Measurements from ENCODE around the gene ZAP70.
"Not testable (repeated sequence)": the region's sequence is repeated elsewhere in the genome, so short reads cannot be mapped to it uniquely, and the experiment has no call there.

Gene ZAP70

DNA sequence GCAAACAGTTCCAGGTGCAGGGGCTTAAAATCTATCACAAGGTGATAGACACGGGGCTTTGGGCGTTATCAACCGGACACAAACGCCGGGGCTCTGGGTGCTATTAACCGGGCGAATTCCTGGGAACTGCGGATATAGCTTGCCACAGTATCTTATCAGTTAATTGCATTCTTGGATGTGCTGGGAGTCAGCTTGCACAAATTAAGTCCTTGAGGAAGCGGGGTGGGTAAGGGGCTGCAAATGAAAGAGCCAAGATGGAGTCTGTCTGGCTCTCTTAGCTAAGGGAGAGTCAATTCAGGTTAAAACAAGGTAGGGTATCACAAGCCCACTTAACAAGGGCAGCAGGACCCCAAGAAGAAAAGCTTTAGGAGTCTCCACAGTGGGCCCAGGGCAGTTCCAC lies 1.2 kb upstream of the ZAP70 start:
- not testable (repeated sequence) for H3K36me3 ChIP-seq (ENCODE audit: insufficient read depth, low read length); H3K9me3 ChIP-seq (ENCODE audit: low read length); H3K4me3 ChIP-seq (ENCODE audit: low read depth in 1 of 2, low read length in 2 of 2); H3K9ac ChIP-seq (ENCODE audit: low read length); H3K27ac ChIP-seq (ENCODE audit: low read depth, low read length); H3K4me1 ChIP-seq (ENCODE audit: insufficient read depth, low read length); H3K27me3 ChIP-seq (ENCODE audit: control insufficient read depth in 1 of 2, insufficient read depth in 2 of 2, low read length in 2 of 2)

- H3K27me3 ChIP-seq (ENCODE audit: control insufficient read depth in 1 of 2, insufficient read depth in 2 of 2, low read length in 2 of 2) = no peaks in the 10 kb centered on the region
- no peak overlapping the region for H3K9ac ChIP-seq (ENCODE audit: low read length)
- H3K4me1 ChIP-seq (ENCODE audit: insufficient read depth, low read length) = no peaks in the 10 kb centered on the region
- no peak overlapping the region for H3K27ac ChIP-seq (ENCODE audit: low read depth, low read length)
- no peaks in the 10 kb centered on the region for H3K36me3 ChIP-seq (ENCODE audit: insufficient read depth, low read length)
- no peak overlapping the region for H3K4me3 ChIP-seq (ENCODE audit: low read depth in 1 of 2, low read length in 2 of 2)
- H3K9me3 ChIP-seq (ENCODE audit: low read length) = no peaks in the 10 kb centered on the region
Observed at GRCh38 chr2:97712693-97713295, 582 bp upstream of the ZAP70 start.

GRCh38 chr2:97714084-97714949 lies 941 bp downstream of the ZAP70 start:
- H3K27ac ChIP-seq (ENCODE audit: low read depth, low read length) = no peak overlapping the region
- H3K9ac ChIP-seq (ENCODE audit: low read length) = no peak overlapping the region

GRCh38 chr2:97714950-97715652 lies 1.7 kb downstream of the ZAP70 start:
- Histone ChIP-seq H3K9ac (ENCODE audit: low read length) (no peak overlapping the region), H3K9me3 (ENCODE audit: low read length) (no peaks in the 10 kb centered on the region), H3K27me3 (ENCODE audit: control insufficient read depth in 1 of 2, insufficient read depth in 2 of 2, low read length in 2 of 2) (no peaks in the 10 kb centered on the region), H3K4me3 (ENCODE audit: low read depth in 1 of 2, low read length in 2 of 2) (no peak overlapping the region), H3K36me3 (ENCODE audit: insufficient read depth, low read length) (no peaks in the 10 kb centered on the region), H3K27ac (ENCODE audit: low read depth, low read length) (no peak overlapping the region), H3K4me1 (ENCODE audit: insufficient read depth, low read length) (no peaks in the 10 kb centered on the region)

More at GRCh38 chr2:97714084-97714949, 941 bp downstream of the ZAP70 start:
- Histone ChIP-seq H3K9me3 (ENCODE audit: low read length) (no peaks in the 10 kb centered on the region), H3K4me3 (ENCODE audit: low read depth in 1 of 2, low read length in 2 of 2) (no peak overlapping the region), H3K36me3 (ENCODE audit: insufficient read depth, low read length) (no peaks in the 10 kb centered on the region), H3K27me3 (ENCODE audit: control insufficient read depth in 1 of 2, insufficient read depth in 2 of 2, low read length in 2 of 2) (no peaks in the 10 kb centered on the region), H3K4me1 (ENCODE audit: insufficient read depth, low read length) (no peaks in the 10 kb centered on the region)

DNA sequence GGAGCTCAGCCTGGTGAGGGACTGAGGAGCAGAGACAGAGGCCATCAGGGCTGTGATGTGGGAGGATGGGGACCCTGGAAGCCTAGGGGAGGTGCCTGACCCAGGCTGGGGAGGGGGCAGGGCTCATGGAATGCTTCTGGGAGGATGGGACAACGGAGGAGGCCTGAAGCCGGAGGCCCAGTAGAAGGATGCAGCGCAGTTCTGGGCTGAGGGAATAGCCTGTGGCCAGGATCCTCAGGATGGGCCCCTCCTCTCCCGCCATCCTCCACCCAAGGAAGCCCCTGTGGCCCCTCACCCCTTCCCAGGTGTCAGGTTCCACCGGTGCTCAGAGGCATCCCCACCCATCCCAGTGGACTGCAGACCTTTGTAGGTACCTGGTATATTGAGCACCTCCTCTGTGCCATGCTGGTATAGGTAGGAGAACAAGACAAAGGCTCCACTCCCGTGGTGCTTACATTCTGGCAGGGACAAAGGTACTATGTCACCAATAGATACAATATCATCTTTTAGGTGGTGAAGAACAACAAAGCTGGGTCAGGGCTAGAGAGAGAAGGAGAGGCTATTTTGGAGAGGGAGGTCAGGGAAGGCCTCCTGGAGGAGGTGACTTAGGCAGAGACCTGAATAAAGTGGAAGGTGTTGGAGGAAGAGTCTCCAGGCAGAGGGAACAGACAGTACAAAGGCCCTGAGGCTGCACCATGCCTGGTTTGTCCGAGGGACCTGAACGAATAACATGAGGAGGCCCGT lies 2.7 kb downstream of the ZAP70 start:
- Histone ChIP-seq H3K9me3 (ENCODE audit: low read length) (no peaks in the 10 kb centered on the region), H3K27me3 (ENCODE audit: control insufficient read depth in 1 of 2, insufficient read depth in 2 of 2, low read length in 2 of 2) (no peaks in the 10 kb centered on the region), H3K36me3 (ENCODE audit: insufficient read depth, low read length) (no peaks in the 10 kb centered on the region), H3K4me1 (ENCODE audit: insufficient read depth, low read length) (no peaks in the 10 kb centered on the region), H3K4me3 (ENCODE audit: low read depth in 1 of 2, low read length in 2 of 2) (no peak overlapping the region), H3K9ac (ENCODE audit: low read length) (no peak overlapping the region), H3K27ac (ENCODE audit: low read depth, low read length) (no peak overlapping the region)

GRCh38 chr2:97716695-97717612 lies 3.6 kb downstream of the ZAP70 start:
- no peaks in the 10 kb centered on the region for H3K4me1 ChIP-seq (ENCODE audit: insufficient read depth, low read length)
- no peaks in the 10 kb centered on the region for H3K27me3 ChIP-seq (ENCODE audit: control insufficient read depth in 1 of 2, insufficient read depth in 2 of 2, low read length in 2 of 2)
- no peak overlapping the region for H3K9ac ChIP-seq (ENCODE audit: low read length)
- no peak overlapping the region for H3K27ac ChIP-seq (ENCODE audit: low read depth, low read length)
- H3K36me3 ChIP-seq (ENCODE audit: insufficient read depth, low read length) = no peaks in the 10 kb centered on the region
- H3K9me3 ChIP-seq (ENCODE audit: low read length) = no peaks in the 10 kb centered on the region
- H3K4me3 ChIP-seq (ENCODE audit: low read depth in 1 of 2, low read length in 2 of 2) = no peak overlapping the region

DNA sequence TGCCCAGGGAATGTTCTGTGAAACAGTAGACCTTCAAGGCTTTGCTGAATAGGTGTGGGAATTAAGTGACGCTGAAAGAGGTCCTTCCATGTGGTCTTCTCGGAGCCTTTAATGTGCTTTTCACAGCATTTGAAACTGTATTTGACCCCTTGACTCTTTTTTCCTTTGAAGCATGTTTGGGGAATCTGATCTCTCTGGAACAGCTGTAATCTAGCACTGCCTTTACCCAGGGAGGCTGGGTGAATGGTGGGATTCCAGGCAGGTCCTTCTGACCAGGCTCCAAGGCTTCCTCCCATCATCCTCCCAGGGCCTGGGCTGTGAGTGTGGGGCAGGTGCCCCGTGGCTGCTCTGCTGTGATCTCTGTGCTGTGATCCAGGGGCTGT lies 4.2 kb downstream of the ZAP70 start:
- no peak overlapping the region for H3K9ac ChIP-seq (ENCODE audit: low read length)
- H3K9me3 ChIP-seq (ENCODE audit: low read length) = no peaks in the 10 kb centered on the region
- H3K4me1 ChIP-seq (ENCODE audit: insufficient read depth, low read length) = no peaks in the 10 kb centered on the region
- no peaks in the 10 kb centered on the region for H3K27me3 ChIP-seq (ENCODE audit: control insufficient read depth in 1 of 2, insufficient read depth in 2 of 2, low read length in 2 of 2)
- no peak overlapping the region for H3K4me3 ChIP-seq (ENCODE audit: low read depth in 1 of 2, low read length in 2 of 2)
- no peaks in the 10 kb centered on the region for H3K36me3 ChIP-seq (ENCODE audit: insufficient read depth, low read length)
- no peak overlapping the region for H3K27ac ChIP-seq (ENCODE audit: low read depth, low read length)

GRCh38 chr2:97718051-97718882 lies 4.9 kb downstream of the ZAP70 start:
- H3K9me3 ChIP-seq (ENCODE audit: low read length) = no peaks in the 10 kb centered on the region
- H3K36me3 ChIP-seq (ENCODE audit: insufficient read depth, low read length) = no peaks in the 10 kb centered on the region
- no peak overlapping the region for H3K9ac ChIP-seq (ENCODE audit: low read length)
- no peaks in the 10 kb centered on the region for H3K4me1 ChIP-seq (ENCODE audit: insufficient read depth, low read length)
- H3K27ac ChIP-seq (ENCODE audit: low read depth, low read length) = no peak overlapping the region
- no peaks in the 10 kb centered on the region for H3K27me3 ChIP-seq (ENCODE audit: control insufficient read depth in 1 of 2, insufficient read depth in 2 of 2, low read length in 2 of 2)
- H3K4me3 ChIP-seq (ENCODE audit: low read depth in 1 of 2, low read length in 2 of 2) = no peak overlapping the region

- H3K4me3 ChIP-seq (ENCODE audit: low read depth in 1 of 2, low read length in 2 of 2) = no peak overlapping the region
- H3K36me3 ChIP-seq (ENCODE audit: insufficient read depth, low read length) = no peaks in the 10 kb centered on the region
- H3K27ac ChIP-seq (ENCODE audit: low read depth, low read length) = no peak overlapping the region
- H3K9ac ChIP-seq (ENCODE audit: low read length) = no peak overlapping the region
- H3K4me1 ChIP-seq (ENCODE audit: insufficient read depth, low read length) = no peaks in the 10 kb centered on the region
- peaks cover 0 to 5% of the 10 kb centered on the region in 2 donors for H3K27me3 ChIP-seq (ENCODE audit: control insufficient read depth in 1 of 2, insufficient read depth in 2 of 2, low read length in 2 of 2)
- no peaks in the 10 kb centered on the region for H3K9me3 ChIP-seq (ENCODE audit: low read length)
Observed at GRCh38 chr2:97718942-97719341, 5.6 kb downstream of the ZAP70 start.
